ENCODE results near the gene SPAG17. TPM values are rescaled to one million over a fixed set of nuclear protein-coding genes. Genes with fewer than 3 reads are reported as not detected.

The SPAG17 gene
- polyA plus RNA-seq, 1 donor from 2014 or later, result 0.25 TPM

- Histone ChIP-seq H3K27me3 (ENCODE audit: insufficient read depth, low read depth, low read length) (no peaks in the 10 kb centered on the region), H3K79me2 (replicated peaks; ENCODE audit: insufficient read depth, low read length) (peaks cover 57% of the 10 kb centered on the region), H4K20me1 (ENCODE audit: insufficient read depth) (no peaks in the 10 kb centered on the region), H3K36me3 (ENCODE audit: insufficient read depth, low read length) (peaks cover 3% of the 10 kb centered on the region), H3K4me3 (ENCODE audit: low read length) (peak within 1 kb of the TSS; percentile 87), H3K9me2 (ENCODE audit: insufficient read depth, low read length) (no peaks in the 10 kb centered on the region), H3K4me2 (ENCODE audit: low read length) (peak within 1 kb of the TSS; percentile 84), H3K9me3 (ENCODE audit: low read length) (no peaks in the 10 kb centered on the region), H3F3A (ENCODE audit: insufficient read depth, low read length, poor library complexity, severe bottlenecking) (no peaks in the 10 kb centered on the region), H3K27ac (ENCODE audit: low read length) (peak within 1 kb of the TSS; percentile 75), H3K9ac (ENCODE audit: low read length) (peak within 1 kb of the TSS; percentile 81), H2AFZ (ENCODE audit: low read depth, low read length) (peak within 1 kb of the TSS; percentile 79)
- no peak for TF ChIP-seq SMC3 (conservative IDR thresholded peaks at IDR 0.05; ENCODE audit: poor library complexity)
- TF ChIP-seq REST (IDR thresholded peaks at IDR 0.05; ENCODE audit: borderline replicate concordance), result no peak
- TF ChIP-seq CTCF (IDR thresholded peaks at IDR 0.05; ENCODE audit: poor library complexity, severe bottlenecking), result no peak
- TF ChIP-seq RAD21 (conservative IDR thresholded peaks at IDR 0.05), result peak; percentile 31
- TF ChIP-seq EP300 (conservative IDR thresholded peaks at IDR 0.05; ENCODE audit: poor library complexity, severe bottlenecking), result no peak
- peak; percentile 65 for TF ChIP-seq TAF1 (IDR thresholded peaks at IDR 0.05; ENCODE audit: low read depth)
- TF ChIP-seq EZH2 (IDR thresholded peaks at IDR 0.05; ENCODE audit: borderline replicate concordance, insufficient read depth, low read length, poor library complexity, severe bottlenecking), result no peak
- TF ChIP-seq MXI1 (conservative IDR thresholded peaks at IDR 0.05; ENCODE audit: poor library complexity, severe bottlenecking), result peak; percentile 99
- TF ChIP-seq POLR2AphosphoS5 (IDR thresholded peaks at IDR 0.05), result peak; percentile 71
Observed at GRCh38 chr1:117929343-117930172, 255.5 kb downstream of the SPAG17 start, which contains the start of the genes GDAP2 and WDR3. TSS of gene GDAP2 (minus strand) at chr1:117929621. CDS start at chr1:117920357, 9,264 bp downstream. TSS of gene WDR3 (plus strand) at chr1:117929739. CDS start at chr1:117933320, 3,581 bp downstream.

- Histone ChIP-seq H3K9ac (ENCODE audit: low read length) (peak overlapping the region; percentile 81), H3K79me2 (replicated peaks; ENCODE audit: insufficient read depth, low read length) (peaks cover 64% of the 10 kb centered on the region), H3K27ac (ENCODE audit: low read length) (peak overlapping the region; percentile 75), H3K4me3 (ENCODE audit: low read length) (peak overlapping the region; percentile 87), H3K27me3 (ENCODE audit: insufficient read depth, low read depth, low read length) (no peaks in the 10 kb centered on the region), H4K20me1 (ENCODE audit: insufficient read depth) (no peaks in the 10 kb centered on the region), H3K9me3 (ENCODE audit: low read length) (no peaks in the 10 kb centered on the region), H3K4me2 (ENCODE audit: low read length) (peak overlapping the region; percentile 84), H2AFZ (ENCODE audit: low read depth, low read length) (peak overlapping the region; percentile 79), H3K36me3 (ENCODE audit: insufficient read depth, low read length) (no peaks in the 10 kb centered on the region), H3K9me2 (ENCODE audit: insufficient read depth, low read length) (no peaks in the 10 kb centered on the region), H3F3A (ENCODE audit: insufficient read depth, low read length, poor library complexity, severe bottlenecking) (no peaks in the 10 kb centered on the region)
- TF ChIP-seq POLR2AphosphoS5 (IDR thresholded peaks at IDR 0.05), result no peak
- peak; percentile 10 for TF ChIP-seq SMC3 (conservative IDR thresholded peaks at IDR 0.05; ENCODE audit: poor library complexity)
- no peak for TF ChIP-seq EP300 (conservative IDR thresholded peaks at IDR 0.05; ENCODE audit: poor library complexity, severe bottlenecking)
- no peak for TF ChIP-seq RAD21 (conservative IDR thresholded peaks at IDR 0.05)
- no peak for TF ChIP-seq REST (IDR thresholded peaks at IDR 0.05; ENCODE audit: borderline replicate concordance)
- TF ChIP-seq CTCF (IDR thresholded peaks at IDR 0.05; ENCODE audit: poor library complexity, severe bottlenecking), result no peak
- TF ChIP-seq MXI1 (conservative IDR thresholded peaks at IDR 0.05; ENCODE audit: poor library complexity, severe bottlenecking), result no peak
- no peak for TF ChIP-seq EZH2 (IDR thresholded peaks at IDR 0.05; ENCODE audit: borderline replicate concordance, insufficient read depth, low read length, poor library complexity, severe bottlenecking)
Observed at GRCh38 chr1:117928881-117929342, 256.1 kb downstream of the SPAG17 start.

Measured in neural cell (in vitro differentiated cells).